ENCODE results near the gene HNRNPA2B1. TPM values are rescaled to one million over a fixed set of nuclear protein-coding genes. Genes with fewer than 3 reads are reported as not detected.

HNRNPA2B1 gene
- polyA plus RNA-seq, 6 donors from 2014 or later = 585 to 820 (median 621) TPM

Other genes starting within 250 kb of the HNRNPA2B1 start
- gene NFE2L3, start 48.5 kb downstream of the HNRNPA2B1 start, polyA plus RNA-seq (ENCODE audit: low read depth in 6 of 6) = 1 to 10 TPM in 5 of 6 donors, under 1 TPM in 1; 0.93 to 4.1 (median 2.4) TPM
- 100 to 1,000 TPM in 2 of 6 donors, 10 to 100 TPM in 4; 83.0 to 153 (median 94.2) TPM for gene CBX3, start 999 bp upstream of the HNRNPA2B1 start, polyA plus RNA-seq (ENCODE audit: low read depth in 6 of 6)
- 100 to 1,000 TPM; 138 to 210 (median 164) TPM for gene SNX10, start 91.1 kb upstream of the HNRNPA2B1 start, polyA plus RNA-seq (ENCODE audit: low read depth in 6 of 6)

All from naive B cell (primary cell).